H1 (cell line): ENCODE data around the gene CDK5R2. TPM values are rescaled to one million over a fixed set of nuclear protein-coding genes. Genes with fewer than 3 reads are reported as not detected.

Experiments used
- BACH1 ChIP-seq: IDR thresholded peaks from 2 replicates; pipeline ENCODE4 v1.6.1; 2012; ENCODE audit warnings: low read length, improper control_type of control experiment
- BCL11A ChIP-seq, 2 experiments: IDR thresholded peaks; one replicate each; pipeline ENCODE4 v1.6.1; 2011; ENCODE audit warnings: low read depth in 2 of 2, low read length in 2 of 2, mild to moderate bottlenecking in 2 of 2
- BRCA1 ChIP-seq: IDR thresholded peaks from 2 replicates; pipeline ENCODE4 v1.6.1; 2012; ENCODE audit warnings: low read depth, low read length, improper control_type of control experiment
- CEBPB ChIP-seq: IDR thresholded peaks from 2 replicates; pipeline ENCODE4 v1.6.1; 2012; ENCODE audit warnings: low read depth, low read length
- CHD1 ChIP-seq: IDR thresholded peaks from 2 replicates; pipeline ENCODE4 v1.6.1; 2012; ENCODE audit warnings: low read depth, low read length, improper control_type of control experiment
- CREB1 ChIP-seq: IDR thresholded peaks from 2 replicates; pipeline ENCODE4 v1.6.1; 2012; ENCODE audit warnings: inconsistent platforms
- E2F6 ChIP-seq: IDR thresholded peaks from 2 replicates; pipeline ENCODE4 v1.6.1; 2012; ENCODE audit warnings: inconsistent platforms
- FOSL1 ChIP-seq: IDR thresholded peaks from 2 replicates; pipeline ENCODE4 v1.6.1; 2011; ENCODE audit warnings: mild to moderate bottlenecking, low read depth, low read length, moderate library complexity; ENCODE audit not compliant: insufficient read depth
- GTF2F1 ChIP-seq: IDR thresholded peaks from 2 replicates; pipeline ENCODE4 v1.6.1; 2012; ENCODE audit warnings: low read depth, low read length, improper control_type of control experiment, borderline replicate concordance
- HDAC2 ChIP-seq, 2 experiments: fragments of 300-600 bp in 1 of 2; sonication (generic) in 1 of 2; IDR thresholded peaks; 2 replicates each; pipeline ENCODE4 v1.6.1; 2011 to 2012; ENCODE audit warnings: low read depth in 2 of 2, low read length in 2 of 2, mild to moderate bottlenecking in 2 of 2, moderate library complexity in 2 of 2, borderline replicate concordance in 1 of 2, inconsistent platforms in 1 of 2
- HDAC6 ChIP-seq: IDR thresholded peaks from one replicate; pipeline ENCODE4 v1.7.1; 2012; ENCODE audit warnings: low read depth, mild to moderate bottlenecking, inconsistent platforms, low read length, moderate library complexity
- JUND ChIP-seq: IDR thresholded peaks from 2 replicates; pipeline ENCODE4 v1.6.1; 2011; ENCODE audit warnings: mild to moderate bottlenecking, improper control_type of control experiment, low read length
- KDM4A ChIP-seq: IDR thresholded peaks from one replicate; pipeline ENCODE4 v1.7.1; 2012; ENCODE audit warnings: low read depth, mild to moderate bottlenecking, moderate library complexity, low read length, inconsistent platforms; ENCODE audit not compliant: severe bottlenecking
- KDM5A ChIP-seq: fragments of 200-600 bp; IDR thresholded peaks from 2 replicates; pipeline ENCODE4 v1.7.1; 2012; ENCODE audit warnings: mild to moderate bottlenecking, low read length, inconsistent platforms, mixed read lengths
- MAFK ChIP-seq: IDR thresholded peaks from 2 replicates; pipeline ENCODE4 v1.6.1; 2012; ENCODE audit warnings: low read depth, mild to moderate bottlenecking, improper control_type of control experiment, low read length
- MAX ChIP-seq: IDR thresholded peaks from 2 replicates; pipeline ENCODE4 v1.6.1; 2012; ENCODE audit warnings: inconsistent platforms
- POLR2A ChIP-seq, 2 experiments: IDR thresholded peaks; 1 replicate in 1 of 2; 2 replicates in 1 of 2; pipeline ENCODE4 v1.6.1; 2011; ENCODE audit warnings: low read depth in 2 of 2, low read length in 2 of 2, mild to moderate bottlenecking in 2 of 2; ENCODE audit errors: control extremely low read depth in 1 of 2
- SIN3A ChIP-seq, 2 experiments: IDR thresholded peaks in 1 of 2; conservative IDR thresholded peaks in 1 of 2; 2 replicates each; pipeline ENCODE4 v1.6.1; 2011 to 2012; ENCODE audit warnings: low read length in 2 of 2, improper control_type of control experiment in 1 of 2, low read depth in 1 of 2, mild to moderate bottlenecking in 1 of 2
- SIRT6 ChIP-seq: IDR thresholded peaks from one replicate; pipeline ENCODE4 v1.7.1; 2012; ENCODE audit warnings: low read length, inconsistent platforms
- SIX5 ChIP-seq: IDR thresholded peaks from 2 replicates; pipeline ENCODE4 v1.6.1; 2011; ENCODE audit warnings: mild to moderate bottlenecking, low read depth, low read length
- SP1 ChIP-seq: IDR thresholded peaks from 2 replicates; pipeline ENCODE4 v1.6.1; 2011; ENCODE audit warnings: low read depth, low read length
- SRF ChIP-seq: IDR thresholded peaks from 2 replicates; pipeline ENCODE4 v1.6.1; 2011; ENCODE audit warnings: mild to moderate bottlenecking, low read depth, low read length, moderate library complexity
- SUZ12 ChIP-seq: fragments of 200-600 bp; sonication (generic); IDR thresholded peaks from 2 replicates; pipeline ENCODE4 v1.6.1; 2012; ENCODE audit warnings: mild to moderate bottlenecking, inconsistent platforms, low read length, moderate library complexity, mixed read lengths
- TEAD4 ChIP-seq: IDR thresholded peaks from 2 replicates; pipeline ENCODE4 v1.6.1; 2012; ENCODE audit warnings: low read depth, low read length, inconsistent platforms, mixed read lengths
- polyA plus RNA-seq, 7 experiments: library from polyadenylated mRNA; depleted of rRNA in 3 of 7; stranded (reverse) in 5 of 7; unstranded in 2 of 7; fragments of >200 nt in 5 of 7; fragments of 200-250 nt in 2 of 7; gene quantifications; 1 replicate in 5 of 7; 2 replicates in 1 of 7; 4 replicates in 1 of 7; pipeline versions ENCODE4 v1.2.1 to v1.2.3, GENCODE V29; 2011 to 2013; ENCODE audit warnings: missing spikeins in 2 of 7, mixed read lengths in 2 of 7
- total RNA-seq: library from RNA; stranded (reverse); fragmentation: NEBNext Ultra II Directional; extraction: Animal tissue kit (Norgen Biotek cat#: 25700); gene quantifications from 2 replicates; pipeline ENCODE4 v1.2.1, GENCODE V29; 2021

Gene CDK5R2
- total and polyA plus RNA-seq, 2 of the 8 experiments (the other 6 are each of a cell fraction or from before 2014, with no cell fraction given) = 0.14 TPM; not detected in 1

GRCh38 chr2:219002395-219003266 is 43.2 kb downstream of the CDK5R2 start (continued):
- TF ChIP-seq CREB1 (peak; percentile 87), E2F6 (peak; percentile 72; the same call in 1 of the 2 replicates), SIRT6 (no peak), SIN3A (conservative IDR thresholded peaks at IDR 0.05 in 1 of 2, IDR thresholded peaks at IDR 0.05 in 1 of 2; ENCODE audit: low read depth in 1 of 2, low read length in 2 of 2) (peak in 1 of 2 experiments; percentile 31; a peak in 1 of 4 replicates), HDAC6 (no peak), SIX5 (no peak), SUZ12 (peak; percentile 9; the same call in 1 of the 2 replicates), POLR2A (IDR thresholded peaks at IDR 0.05; ENCODE audit: control extremely low read depth in 1 of 2, low read depth in 2 of 2, low read length in 2 of 2) (peak in 1 of 2 experiments; percentile 38; a peak in 1 of 3 replicates), SP1 (no peak), CHD1 (no peak), SRF (0 out of 2 replicates have a peak, but pooled peaks have one; percentile 29), FOSL1 (peak; percentile 72; the same call in 1 of the 2 replicates), CEBPB (no peak), BCL11A (IDR thresholded peaks at IDR 0.05; ENCODE audit: low read depth in 2 of 2, low read length in 2 of 2) (no peak), BRCA1 (no peak), KDM5A (no peak), GTF2F1 (no peak), BACH1 (peak; percentile 64), HDAC2 (IDR thresholded peaks at IDR 0.05; ENCODE audit: borderline replicate concordance in 1 of 2, low read depth in 2 of 2, low read length in 2 of 2) (peak in 1 of 2 experiments; percentile 7; a peak in 1 of 4 replicates), JUND (no peak), MAFK (no peak), KDM4A (peak; percentile 94), MAX (peak; percentile 87), TEAD4 (no peak)
